Osteoblast (primary cell): ENCODE measurements around the gene SLC38A1. TPM values are rescaled to one million over a fixed set of nuclear protein-coding genes. Genes with fewer than 3 reads are reported as not detected.

Source experiments
- DNase-seq: peaks from one replicate; pipeline ENCODE4 v3.0.0; 2011; ENCODE audit warnings: low spot score, mixed read lengths; ENCODE audit not compliant: insufficient read length; ENCODE audit errors: missing footprints
- H2AFZ ChIP-seq: 2 replicates; pipeline ENCODE4 v1.6.0; 2011; ENCODE audit warnings: mild to moderate bottlenecking, low read length
- H3K27ac ChIP-seq: 2 replicates; pipeline ENCODE4 v1.5.1; 2011; ENCODE audit warnings: mild to moderate bottlenecking, low read depth, low read length, moderate library complexity
- H3K27me3 ChIP-seq: 2 replicates; pipeline ENCODE4 v1.6.0; 2012; ENCODE audit warnings: mild to moderate bottlenecking, control low read depth, inconsistent platforms, low read length, moderate library complexity; ENCODE audit not compliant: insufficient read depth
- H3K36me3 ChIP-seq: 2 replicates; pipeline ENCODE4 v1.5.1; 2011; ENCODE audit warnings: mild to moderate bottlenecking, low read length, control low read depth, moderate library complexity; ENCODE audit not compliant: insufficient read depth
- H3K4me1 ChIP-seq: 2 replicates; pipeline ENCODE4 v1.5.1; 2011; ENCODE audit warnings: mild to moderate bottlenecking, low read length, control low read depth, moderate library complexity; ENCODE audit not compliant: insufficient read depth
- H3K4me2 ChIP-seq: 2 replicates; pipeline ENCODE4 v1.6.0; 2011; ENCODE audit warnings: mild to moderate bottlenecking, low read length; ENCODE audit not compliant: insufficient read depth
- H3K4me3 ChIP-seq: fragments of 200-600 bp; sonication (generic); 3 replicates; pipeline ENCODE4 v1.5.1; 2012; ENCODE audit warnings: mild to moderate bottlenecking, low read length, inconsistent platforms; ENCODE audit not compliant: insufficient read depth
- H3K79me2 ChIP-seq: 2 replicates; pipeline ENCODE4 v1.6.0; 2012; ENCODE audit warnings: mild to moderate bottlenecking, low read length, control low read depth, inconsistent platforms; ENCODE audit not compliant: insufficient read depth
- H3K9me3 ChIP-seq: 2 replicates; pipeline ENCODE4 v1.5.1; 2011; ENCODE audit warnings: low read depth, low read length, control low read depth
- H4K20me1 ChIP-seq: 2 replicates; pipeline ENCODE4 v1.6.0; 2012; ENCODE audit warnings: mild to moderate bottlenecking, low read length, control low read depth; ENCODE audit not compliant: insufficient read depth
- total RNA-seq: library from RNA; depleted of rRNA; stranded (reverse); fragments of >200 nt; gene quantifications from 2 replicates; pipeline ENCODE4 v1.2.3, GENCODE V29; 2012
- TF ChIP-seq, protein P1 (sequence below): IDR thresholded peaks from 2 replicates; pipeline ENCODE4 v1.5.1; 2011; ENCODE audit warnings: mild to moderate bottlenecking, low read depth, low read length, moderate library complexity; ENCODE audit errors: extremely low read depth

SLC38A1 gene
- total RNA-seq, 1 donor, result 29.7 TPM

DNA sequence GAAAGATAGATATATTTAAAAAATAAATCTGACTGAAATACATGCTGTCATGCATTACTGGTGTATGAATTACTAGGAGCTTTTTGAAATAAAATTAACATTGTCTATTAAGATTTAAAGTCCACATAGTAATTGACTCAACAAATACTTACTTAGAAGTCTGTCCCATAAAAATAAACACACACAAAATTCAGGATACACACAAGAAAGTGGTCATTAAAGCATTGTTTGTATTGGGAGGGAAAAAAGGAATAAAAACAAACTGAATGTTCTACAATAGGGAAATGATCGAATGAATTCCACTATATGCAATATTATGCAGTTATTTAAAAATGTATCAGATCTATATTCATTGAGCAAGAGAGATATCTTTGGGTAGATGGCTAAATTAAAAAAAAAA, 118.9 kb downstream of the SLC38A1 start:
- Histone ChIP-seq H3K4me1 (peaks cover 3% of the 10 kb centered on the region), H3K9me3 (no peaks in the 10 kb centered on the region), H3K36me3 (no peaks in the 10 kb centered on the region), H3K79me2 (no peaks in the 10 kb centered on the region), H3K4me2 (no peak overlapping the region), H4K20me1 (no peaks in the 10 kb centered on the region), H2AFZ (no peak overlapping the region), H3K27me3 (peaks cover 10% of the 10 kb centered on the region), H3K27ac (no peak overlapping the region), H3K4me3 (no peak overlapping the region)
- no peak for DNase-seq
- TF ChIP-seq, protein P1, sequence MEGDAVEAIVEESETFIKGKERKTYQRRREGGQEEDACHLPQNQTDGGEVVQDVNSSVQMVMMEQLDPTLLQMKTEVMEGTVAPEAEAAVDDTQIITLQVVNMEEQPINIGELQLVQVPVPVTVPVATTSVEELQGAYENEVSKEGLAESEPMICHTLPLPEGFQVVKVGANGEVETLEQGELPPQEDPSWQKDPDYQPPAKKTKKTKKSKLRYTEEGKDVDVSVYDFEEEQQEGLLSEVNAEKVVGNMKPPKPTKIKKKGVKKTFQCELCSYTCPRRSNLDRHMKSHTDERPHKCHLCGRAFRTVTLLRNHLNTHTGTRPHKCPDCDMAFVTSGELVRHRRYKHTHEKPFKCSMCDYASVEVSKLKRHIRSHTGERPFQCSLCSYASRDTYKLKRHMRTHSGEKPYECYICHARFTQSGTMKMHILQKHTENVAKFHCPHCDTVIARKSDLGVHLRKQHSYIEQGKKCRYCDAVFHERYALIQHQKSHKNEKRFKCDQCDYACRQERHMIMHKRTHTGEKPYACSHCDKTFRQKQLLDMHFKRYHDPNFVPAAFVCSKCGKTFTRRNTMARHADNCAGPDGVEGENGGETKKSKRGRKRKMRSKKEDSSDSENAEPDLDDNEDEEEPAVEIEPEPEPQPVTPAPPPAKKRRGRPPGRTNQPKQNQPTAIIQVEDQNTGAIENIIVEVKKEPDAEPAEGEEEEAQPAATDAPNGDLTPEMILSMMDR, result no peak

DNA sequence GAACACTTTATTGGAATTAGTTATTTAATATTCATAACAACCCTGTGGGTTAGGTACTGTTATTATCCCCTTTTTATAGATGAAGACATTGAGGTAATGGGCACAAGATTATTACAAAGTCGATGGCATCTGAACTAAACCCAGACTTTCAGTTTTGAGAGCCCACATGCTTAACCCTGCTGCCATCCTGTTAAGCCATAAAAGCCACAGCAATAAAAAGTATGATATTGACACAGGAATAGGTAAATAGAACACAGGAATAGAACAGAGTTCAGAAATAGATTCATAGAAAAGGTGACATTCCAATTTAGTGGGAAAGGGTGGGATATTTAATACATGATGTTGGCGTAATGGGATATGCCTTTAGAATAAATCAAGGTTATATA, 119.8 kb downstream of the SLC38A1 start:
- no peak overlapping the region for H3K27ac ChIP-seq
- peaks cover 2% of the 10 kb centered on the region for H3K4me1 ChIP-seq
- DNase-seq, result no peak
- H3K4me2 ChIP-seq, result no peak overlapping the region
- peaks cover 14% of the 10 kb centered on the region for H3K27me3 ChIP-seq
- H2AFZ ChIP-seq, result no peak overlapping the region
- no peaks in the 10 kb centered on the region for H3K9me3 ChIP-seq
- H3K36me3 ChIP-seq, result no peaks in the 10 kb centered on the region
- H4K20me1 ChIP-seq, result no peaks in the 10 kb centered on the region
- TF ChIP-seq, protein P1, result no peak
- H3K79me2 ChIP-seq, result no peaks in the 10 kb centered on the region
- H3K4me3 ChIP-seq, result no peak overlapping the region

DNA sequence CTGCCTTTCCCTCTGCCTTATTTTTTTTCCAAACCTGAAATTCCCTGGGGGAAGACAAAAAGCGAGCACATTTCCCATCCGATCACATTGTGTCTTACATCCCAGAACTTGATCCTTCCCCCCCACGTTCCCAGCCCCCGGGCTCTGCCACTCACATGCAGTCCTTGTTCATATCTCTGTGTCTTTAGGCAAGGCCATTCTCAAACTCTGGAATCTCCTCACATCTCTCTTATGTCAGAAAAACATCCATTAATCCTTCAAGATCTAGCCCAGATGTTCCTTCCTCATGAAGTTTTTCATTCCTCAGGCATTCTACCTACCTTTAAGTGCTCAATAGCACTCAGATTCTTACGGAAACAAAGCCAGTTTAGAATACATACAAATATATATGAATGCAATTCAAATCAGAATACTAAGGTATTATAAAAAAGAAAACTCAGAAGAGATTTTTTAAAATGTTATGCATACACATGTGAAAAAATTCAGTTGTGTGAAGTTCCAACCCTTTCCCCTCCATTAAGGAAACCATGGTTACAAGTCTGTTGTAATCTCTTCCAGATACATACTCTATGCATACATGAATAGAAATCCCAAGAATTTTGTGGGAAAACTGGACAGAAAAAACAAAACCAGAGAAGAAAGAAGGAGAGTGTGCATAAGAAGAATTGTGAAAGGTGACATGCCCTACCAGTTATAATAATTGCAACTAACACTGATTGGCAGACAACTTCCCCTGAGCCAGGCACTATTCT, 120.3 kb downstream of the SLC38A1 start:
- H3K27ac ChIP-seq, result no peak overlapping the region
- H2AFZ ChIP-seq, result no peak overlapping the region
- H4K20me1 ChIP-seq, result no peaks in the 10 kb centered on the region
- no peaks in the 10 kb centered on the region for H3K4me1 ChIP-seq
- no peaks in the 10 kb centered on the region for H3K9me3 ChIP-seq
- TF ChIP-seq, protein P1, result no peak
- no peaks in the 10 kb centered on the region for H3K79me2 ChIP-seq
- no peak overlapping the region for H3K4me3 ChIP-seq
- H3K27me3 ChIP-seq, result peaks cover 14% of the 10 kb centered on the region
- H3K4me2 ChIP-seq, result no peak overlapping the region
- H3K36me3 ChIP-seq, result no peaks in the 10 kb centered on the region
- DNase-seq, result no peak

DNA sequence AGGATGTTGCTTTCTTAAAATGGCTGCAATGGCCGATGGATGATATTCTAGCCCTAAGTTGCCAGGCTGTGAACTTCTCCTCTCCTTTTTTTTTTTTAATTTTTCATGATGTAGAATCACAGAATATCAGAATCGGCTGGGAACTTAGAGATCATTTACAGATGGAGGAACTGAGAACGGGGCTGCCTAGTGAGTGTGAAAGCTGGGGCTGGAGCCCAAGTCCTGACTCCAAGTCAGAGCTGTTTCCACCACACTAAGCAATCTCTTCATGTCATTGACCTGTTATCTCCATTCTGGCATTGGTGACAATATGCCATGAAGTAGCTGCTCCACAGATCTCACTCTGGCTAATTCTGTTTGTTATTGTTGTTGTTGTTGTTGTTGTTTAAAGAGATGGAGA, 121.7 kb downstream of the SLC38A1 start:
- no peak for DNase-seq
- no peak overlapping the region for H3K27ac ChIP-seq
- no peak overlapping the region for H3K4me3 ChIP-seq
- H3K4me2 ChIP-seq, result no peak overlapping the region
- TF ChIP-seq, protein P1, result no peak
- H3K79me2 ChIP-seq, result no peaks in the 10 kb centered on the region
- H3K9me3 ChIP-seq, result no peaks in the 10 kb centered on the region
- H3K27me3 ChIP-seq, result peaks cover 16% of the 10 kb centered on the region
- H3K4me1 ChIP-seq, result no peaks in the 10 kb centered on the region
- H3K36me3 ChIP-seq, result no peaks in the 10 kb centered on the region
- no peaks in the 10 kb centered on the region for H4K20me1 ChIP-seq
- no peak overlapping the region for H2AFZ ChIP-seq
